ENCODE results near the gene DSG4.
"Not testable (repeated sequence)": the region's sequence is repeated elsewhere in the genome, so short reads cannot be mapped to it uniquely, and the experiment has no call there.

Gene DSG4

GRCh38 chr18:31376477-31376876, at the start of gene DSG4:
DSG4 (plus strand) TSS chr18:31376777; CDS start chr18:31376912, 135 bp downstream.
- DNase-seq (ENCODE audit: low read depth) = no peak
- TF ChIP-seq, protein P1, sequence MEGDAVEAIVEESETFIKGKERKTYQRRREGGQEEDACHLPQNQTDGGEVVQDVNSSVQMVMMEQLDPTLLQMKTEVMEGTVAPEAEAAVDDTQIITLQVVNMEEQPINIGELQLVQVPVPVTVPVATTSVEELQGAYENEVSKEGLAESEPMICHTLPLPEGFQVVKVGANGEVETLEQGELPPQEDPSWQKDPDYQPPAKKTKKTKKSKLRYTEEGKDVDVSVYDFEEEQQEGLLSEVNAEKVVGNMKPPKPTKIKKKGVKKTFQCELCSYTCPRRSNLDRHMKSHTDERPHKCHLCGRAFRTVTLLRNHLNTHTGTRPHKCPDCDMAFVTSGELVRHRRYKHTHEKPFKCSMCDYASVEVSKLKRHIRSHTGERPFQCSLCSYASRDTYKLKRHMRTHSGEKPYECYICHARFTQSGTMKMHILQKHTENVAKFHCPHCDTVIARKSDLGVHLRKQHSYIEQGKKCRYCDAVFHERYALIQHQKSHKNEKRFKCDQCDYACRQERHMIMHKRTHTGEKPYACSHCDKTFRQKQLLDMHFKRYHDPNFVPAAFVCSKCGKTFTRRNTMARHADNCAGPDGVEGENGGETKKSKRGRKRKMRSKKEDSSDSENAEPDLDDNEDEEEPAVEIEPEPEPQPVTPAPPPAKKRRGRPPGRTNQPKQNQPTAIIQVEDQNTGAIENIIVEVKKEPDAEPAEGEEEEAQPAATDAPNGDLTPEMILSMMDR (conservative IDR thresholded peaks at IDR 0.05; ENCODE audit: low read depth, low read length) = no peak
- H3K4me3 ChIP-seq (ENCODE audit: low read depth, low read length) = no peak within 1 kb of the TSS

GRCh38 chr18:31329787-31330438, 46.7 kb upstream of the DSG4 start:
- no peak for DNase-seq (ENCODE audit: low read depth)
- H3K4me3 ChIP-seq (ENCODE audit: low read depth, low read length) = no peak overlapping the region
- TF ChIP-seq, protein P1 (conservative IDR thresholded peaks at IDR 0.05; ENCODE audit: low read depth, low read length) = no peak

GRCh38 chr18:31343454-31343853, 33.1 kb upstream of the DSG4 start:
- TF ChIP-seq, protein P1 (conservative IDR thresholded peaks at IDR 0.05; ENCODE audit: low read depth, low read length) = no peak
- H3K4me3 ChIP-seq (ENCODE audit: low read depth, low read length) = no peak overlapping the region

GRCh38 chr18:31353336-31353735, 23.2 kb upstream of the DSG4 start:
- H3K4me3 ChIP-seq (ENCODE audit: low read depth, low read length); DNase-seq (ENCODE audit: low read depth): not testable (repeated sequence)

More at GRCh38 chr18:31343454-31343853, 33.1 kb upstream of the DSG4 start:
- no peak for DNase-seq (ENCODE audit: low read depth)

DNA sequence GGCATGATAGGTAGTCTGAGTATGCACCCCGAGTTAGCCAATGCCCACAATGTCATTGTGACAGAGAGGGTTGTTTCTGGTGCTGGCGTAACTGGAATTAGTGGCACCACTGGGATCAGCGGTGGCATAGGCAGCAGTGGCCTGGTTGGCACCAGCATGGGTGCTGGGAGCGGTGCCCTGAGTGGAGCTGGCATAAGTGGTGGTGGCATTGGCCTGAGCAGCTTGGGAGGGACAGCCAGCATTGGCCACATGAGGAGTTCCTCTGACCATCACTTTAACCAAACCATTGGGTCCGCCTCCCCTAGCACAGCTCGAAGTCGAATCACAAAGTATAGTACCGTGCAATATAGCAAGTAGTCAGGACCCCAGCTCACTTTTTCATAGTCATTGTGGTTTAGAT, 21.6 kb upstream of the DSG4 start:
- H3K4me3 ChIP-seq (ENCODE audit: low read depth, low read length) = no peak overlapping the region
- TF ChIP-seq, protein P1 (conservative IDR thresholded peaks at IDR 0.05; ENCODE audit: low read depth, low read length) = no peak
- DNase-seq (ENCODE audit: low read depth) = no peak

DNA sequence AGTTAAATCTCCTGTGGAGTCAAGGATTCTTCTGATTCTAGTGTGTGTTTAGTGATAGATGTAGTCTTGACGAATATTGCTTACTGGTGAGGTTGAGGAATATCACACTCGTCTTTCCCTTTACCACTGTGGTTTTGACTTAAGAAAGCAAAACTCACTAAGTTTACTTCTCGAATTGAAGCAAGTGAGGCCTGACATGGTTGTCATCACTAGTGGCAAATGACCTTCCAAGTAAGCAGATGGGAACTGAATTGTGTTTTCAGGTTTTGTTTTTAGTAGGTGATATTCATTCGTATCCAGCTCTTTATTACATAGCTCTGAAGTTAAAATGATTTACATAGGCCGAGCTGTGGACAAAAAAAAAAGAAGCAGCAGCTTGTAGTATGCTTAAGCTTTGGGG, 20.6 kb upstream of the DSG4 start:
- DNase-seq (ENCODE audit: low read depth) = no peak
- TF ChIP-seq, protein P1 (conservative IDR thresholded peaks at IDR 0.05; ENCODE audit: low read depth, low read length) = no peak
- no peak overlapping the region for H3K4me3 ChIP-seq (ENCODE audit: low read depth, low read length)

GRCh38 chr18:31364190-31364589, 12.4 kb upstream of the DSG4 start:
- DNase-seq (ENCODE audit: low read depth) = no peak
- TF ChIP-seq, protein P1 (conservative IDR thresholded peaks at IDR 0.05; ENCODE audit: low read depth, low read length) = no peak
- no peak overlapping the region for H3K4me3 ChIP-seq (ENCODE audit: low read depth, low read length)
